ENCODE results near the gene MAP3K8. TPM values are rescaled to one million over a fixed set of nuclear protein-coding genes. Genes with fewer than 3 reads are reported as not detected.

Gene MAP3K8
- total RNA-seq, 5 donors from 2014 or later (not counting 1 experiment from before 2014, with no cell fraction given), result 3.5 to 27.4 (median 11.0) TPM

DNA sequence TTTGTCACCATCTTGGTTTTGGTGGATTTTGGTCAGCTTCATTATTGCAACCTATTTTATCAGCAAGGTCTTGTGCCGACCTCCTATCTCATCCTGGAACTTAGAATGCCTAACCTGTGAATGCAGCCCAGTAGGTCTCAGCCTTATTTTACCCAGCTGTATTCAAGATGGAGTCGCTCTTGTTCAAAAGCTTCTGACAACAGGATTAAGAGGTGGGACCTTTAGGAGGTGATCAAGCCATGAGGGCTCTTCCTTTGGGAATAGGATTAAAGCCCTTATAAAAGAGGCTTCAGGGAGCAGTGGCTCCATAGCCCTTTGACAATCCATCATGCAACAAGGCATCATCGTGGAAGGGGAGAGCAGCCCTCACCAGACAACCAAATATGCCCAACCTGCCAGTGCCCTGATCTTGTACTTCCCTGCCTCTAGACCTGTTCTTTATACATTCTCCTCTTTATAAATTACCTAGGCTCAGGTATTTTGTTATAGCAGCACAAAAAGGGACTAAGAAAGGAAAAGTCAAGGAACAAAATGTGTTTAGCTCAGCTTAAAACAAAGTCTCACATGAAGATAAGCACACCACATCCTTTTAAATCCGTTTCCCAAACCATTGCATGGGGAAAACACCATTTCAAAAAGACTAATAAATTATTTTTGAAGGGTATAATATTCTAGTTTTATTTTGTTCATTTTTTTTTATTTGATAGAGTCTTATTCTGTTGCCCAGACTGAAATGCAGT, 8.5 kb upstream of the MAP3K8 start:
- no peaks in the 10 kb centered on the region for H3K9me3 Mint-ChIP-seq
- no peak overlapping the region for H3K4me3 Mint-ChIP-seq
- CTCF ChIA-PET, result no interaction called here
- no peak overlapping the region for H3K4me3 ChIP-seq (ENCODE audit: control insufficient read depth in 1 of 2, extremely low read depth in 1 of 2, low read length in 1 of 2)
- peaks cover 7 to 9% of the 10 kb centered on the region in 2 experiments for H3K4me1 ChIP-seq (ENCODE audit: control insufficient read depth in 1 of 2, extremely low read depth in 1 of 2, insufficient read depth in 2 of 2, low read length in 2 of 2)
- H3K27me3 ChIP-seq (replicated peaks in 1 of 2; ENCODE audit: control insufficient read depth in 2 of 2, extremely low read depth in 1 of 2, insufficient read depth in 2 of 2, low read length in 1 of 2), result no peaks in the 10 kb centered on the region
- H3K36me3 Mint-ChIP-seq, result no peaks in the 10 kb centered on the region
- ATAC-seq (replicated peaks in 1 of 4), result no peak
- no peaks in the 10 kb centered on the region for H3K27me3 Mint-ChIP-seq
- H3K27ac Mint-ChIP-seq, result no peak overlapping the region
- H3K9me3 ChIP-seq, result no peaks in the 10 kb centered on the region
- H3K4me1 Mint-ChIP-seq, result peaks cover 6 to 24% (median 12%) of the 10 kb centered on the region in 3 donors
- WGBS (ENCODE audit: insufficient coverage), result 100% methylated on average over 1 of the region's 4 CpGs
- H3K36me3 ChIP-seq (ENCODE audit: control insufficient read depth in 2 of 2, extremely low read depth in 1 of 2, insufficient read depth in 1 of 2, low read length in 1 of 2), result no peaks in the 10 kb centered on the region
- DNase-seq, result no peak
- POLR2A ChIA-PET, result interaction anchor here in 1 of 2 donors (0.5 kb wide), 1 partner anchor 8 kb away, joined by 4 read pairs; no protein-coding TSS in a partner anchor
- no peak overlapping the region for H3K27ac ChIP-seq (ENCODE audit: low read length)

DNA sequence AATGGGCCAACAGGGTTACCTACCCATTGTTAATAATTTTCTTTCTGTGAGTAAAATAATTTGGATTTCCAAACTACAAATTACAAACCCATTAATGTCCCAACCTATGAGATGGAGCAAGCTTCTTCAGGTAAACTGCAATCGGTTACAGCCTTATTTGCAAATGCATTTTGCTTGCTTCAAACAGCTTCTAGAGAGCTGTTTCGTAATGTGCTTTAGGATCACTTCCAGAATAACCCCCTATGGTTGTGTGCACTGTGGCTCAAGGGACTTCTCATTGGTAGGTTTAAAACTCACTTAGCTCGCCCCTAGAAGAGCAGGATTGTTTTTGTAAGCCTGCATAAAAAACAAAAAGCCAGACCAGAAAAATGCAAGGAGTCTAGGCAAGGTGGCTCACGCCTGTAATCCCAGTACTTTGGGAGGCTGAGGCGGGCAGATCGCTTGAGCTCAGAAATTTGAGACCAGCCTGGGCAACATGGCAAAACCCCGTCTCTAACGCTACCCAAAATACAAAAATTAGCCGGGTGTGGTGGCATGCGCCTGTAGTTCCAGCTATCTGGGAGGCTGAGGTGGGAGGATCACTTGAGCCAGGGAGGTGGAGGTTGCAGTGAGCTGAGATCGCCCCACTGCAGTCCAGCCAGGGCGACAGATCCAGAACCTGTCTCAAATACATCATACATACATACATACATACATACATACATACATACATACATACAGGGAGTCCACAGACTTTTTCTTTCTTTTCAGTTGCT, 3.3 kb upstream of the MAP3K8 start:
- Mint-ChIP-seq H3K4me3 (peak overlapping the region in 1 of 3 donors; percentile 21), H3K27ac (no peak overlapping the region), H3K4me1 (peaks cover 22 to 44% (median 30%) of the 10 kb centered on the region in 3 donors), H3K9me3 (no peaks in the 10 kb centered on the region), H3K36me3 (no peaks in the 10 kb centered on the region), H3K27me3 (no peaks in the 10 kb centered on the region)
- DNase-seq (no peak), ATAC-seq (replicated peaks in 1 of 4) (no peak)
- Histone ChIP-seq H3K4me3 (ENCODE audit: control insufficient read depth in 1 of 2, extremely low read depth in 1 of 2, low read length in 1 of 2) (no peak overlapping the region), H3K27me3 (replicated peaks in 1 of 2; ENCODE audit: control insufficient read depth in 2 of 2, extremely low read depth in 1 of 2, insufficient read depth in 2 of 2, low read length in 1 of 2) (peaks cover 0 to 3% of the 10 kb centered on the region in 2 experiments), H3K9me3 (no peaks in the 10 kb centered on the region), H3K4me1 (ENCODE audit: control insufficient read depth in 1 of 2, extremely low read depth in 1 of 2, insufficient read depth in 2 of 2, low read length in 2 of 2) (peaks cover 15 to 35% of the 10 kb centered on the region in 2 experiments), H3K36me3 (ENCODE audit: control insufficient read depth in 2 of 2, extremely low read depth in 1 of 2, insufficient read depth in 1 of 2, low read length in 1 of 2) (no peaks in the 10 kb centered on the region), H3K27ac (ENCODE audit: low read length) (no peak overlapping the region)
- CTCF ChIA-PET, result interaction anchor here in 1 of 2 donors (0.6 to 0.7 kb wide), 2 partner anchors 12 to 81 kb away, joined by 5 read pairs; no protein-coding TSS in a partner anchor
- POLR2A ChIA-PET, result interaction anchor here (0.7 kb wide), 3 partner anchors 12 to 663 kb away, joined by 3 to 5 read pairs (median 3); no protein-coding TSS in a partner anchor
- 95% methylated on average over 8 of the region's 12 CpGs for WGBS (ENCODE audit: insufficient coverage)

- WGBS (ENCODE audit: insufficient coverage), result 80% methylated on average over 13 of the region's 17 CpGs
- ChIA-PET POLR2A (interaction anchor here in 1 of 2 donors (0.7 kb wide), 1 partner anchor 663 kb away, joined by 3 read pairs; no protein-coding TSS in a partner anchor), CTCF (interaction anchor here in 1 of 2 donors (0.6 to 0.7 kb wide), 2 partner anchors 12 to 82 kb away, joined by 3 to 5 read pairs; partner anchors contain the start of gene MTPAP)
- no peaks in the 10 kb centered on the region for H3K36me3 Mint-ChIP-seq
- DNase-seq (no peak), ATAC-seq (replicated peaks in 1 of 4) (no peak)
- H3K9me3 ChIP-seq, result no peaks in the 10 kb centered on the region
- no peaks in the 10 kb centered on the region for H3K9me3 Mint-ChIP-seq
- H3K27ac ChIP-seq (ENCODE audit: low read length), result no peak overlapping the region
- H3K4me3 Mint-ChIP-seq, result peak overlapping the region in 1 of 3 donors; percentile 21
- H3K4me3 ChIP-seq (ENCODE audit: control insufficient read depth in 1 of 2, extremely low read depth in 1 of 2, low read length in 1 of 2), result no peak overlapping the region
- H3K4me1 ChIP-seq (ENCODE audit: control insufficient read depth in 1 of 2, extremely low read depth in 1 of 2, insufficient read depth in 2 of 2, low read length in 2 of 2), result peaks cover 15 to 39% of the 10 kb centered on the region in 2 experiments
- no peak overlapping the region for H3K27ac Mint-ChIP-seq
- H3K27me3 ChIP-seq (replicated peaks in 1 of 2; ENCODE audit: control insufficient read depth in 2 of 2, extremely low read depth in 1 of 2, insufficient read depth in 2 of 2, low read length in 1 of 2), result peaks cover 0 to 3% of the 10 kb centered on the region in 2 experiments
- H3K27me3 Mint-ChIP-seq, result no peaks in the 10 kb centered on the region
- no peaks in the 10 kb centered on the region for H3K36me3 ChIP-seq (ENCODE audit: control insufficient read depth in 2 of 2, extremely low read depth in 1 of 2, insufficient read depth in 1 of 2, low read length in 1 of 2)
- H3K4me1 Mint-ChIP-seq, result peaks cover 29 to 51% (median 37%) of the 10 kb centered on the region in 3 donors
These were observed 2.5 kb upstream of the MAP3K8 start for GRCh38 chr10:30431435-30431911.

DNA sequence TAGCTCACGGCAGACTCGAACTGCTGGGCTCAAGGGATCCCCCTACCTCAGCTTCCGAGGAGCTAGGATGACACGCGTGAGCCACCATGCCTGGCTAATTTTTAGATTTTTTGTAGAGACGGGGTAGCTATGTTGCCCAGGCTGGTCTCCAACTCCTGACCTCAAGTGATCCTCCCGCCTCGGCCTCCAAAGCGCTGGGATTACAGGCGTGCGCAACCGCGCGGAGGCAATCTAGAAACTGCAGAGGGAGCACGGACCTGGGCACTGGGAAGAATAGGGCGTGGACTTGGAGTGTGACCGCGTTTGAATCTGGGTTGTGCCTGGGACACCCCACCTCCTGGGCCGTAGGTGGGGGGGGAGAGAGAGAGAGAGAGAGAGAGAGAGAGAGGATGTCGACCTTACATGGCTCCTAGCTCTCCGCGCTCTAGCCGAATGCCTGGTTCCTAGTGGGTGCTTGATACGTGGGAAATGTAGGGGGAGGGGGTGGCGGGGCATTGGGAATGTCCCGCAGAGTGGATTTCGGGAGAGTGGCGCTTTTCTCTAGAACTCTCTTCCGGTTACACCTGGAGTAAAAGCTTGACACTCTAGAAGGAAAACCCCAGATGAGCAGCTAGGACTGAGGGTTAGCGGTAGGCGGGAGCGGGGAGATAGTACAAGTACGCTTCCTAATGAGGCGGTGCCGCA, 1.2 kb upstream of the MAP3K8 start:
- H3K4me1 Mint-ChIP-seq, result peaks cover 37 to 54% (median 45%) of the 10 kb centered on the region in 3 donors
- peak in 1 of 4 experiments; percentile 0 for ATAC-seq (replicated peaks in 1 of 4)
- H3K4me1 ChIP-seq (ENCODE audit: control insufficient read depth in 1 of 2, extremely low read depth in 1 of 2, insufficient read depth in 2 of 2, low read length in 2 of 2), result peaks cover 18 to 40% of the 10 kb centered on the region in 2 experiments
- no peaks in the 10 kb centered on the region for H3K36me3 Mint-ChIP-seq
- H3K36me3 ChIP-seq (ENCODE audit: control insufficient read depth in 2 of 2, extremely low read depth in 1 of 2, insufficient read depth in 1 of 2, low read length in 1 of 2), result no peaks in the 10 kb centered on the region
- H3K9me3 ChIP-seq, result no peaks in the 10 kb centered on the region
- peaks cover 0 to 3% of the 10 kb centered on the region in 2 experiments for H3K27me3 ChIP-seq (replicated peaks in 1 of 2; ENCODE audit: control insufficient read depth in 2 of 2, extremely low read depth in 1 of 2, insufficient read depth in 2 of 2, low read length in 1 of 2)
- peak in 2 of 35 experiments; percentile 27 to 70 for DNase-seq
- H3K9me3 Mint-ChIP-seq, result no peaks in the 10 kb centered on the region
- peak overlapping the region; percentile 91 for H3K27ac ChIP-seq (ENCODE audit: low read length)
- POLR2A ChIA-PET, result interaction anchor here (0.6 to 0.9 kb wide), 3 partner anchors 23 to 97 kb away, joined by 3 to 6 read pairs (median 5); no protein-coding TSS in a partner anchor
- CTCF ChIA-PET, result interaction anchor here in 1 of 2 donors (1.0 kb wide), 1 partner anchor 97 kb away, joined by 3 read pairs; no protein-coding TSS in a partner anchor
- peak overlapping the region; percentile 76 to 95 for H3K4me3 ChIP-seq (ENCODE audit: control insufficient read depth in 1 of 2, extremely low read depth in 1 of 2, low read length in 1 of 2)
- peak overlapping the region; percentile 83 to 84 (median 83) for H3K4me3 Mint-ChIP-seq
- no peaks in the 10 kb centered on the region for H3K27me3 Mint-ChIP-seq
- WGBS (ENCODE audit: insufficient coverage), result 54% methylated on average over 30 of the region's 35 CpGs
- H3K27ac Mint-ChIP-seq, result peak overlapping the region; percentile 52 to 63

GRCh38 chr10:30433306-30433729, 666 bp upstream of the MAP3K8 start:
- peak overlapping the region; percentile 76 to 95 for H3K4me3 ChIP-seq (ENCODE audit: control insufficient read depth in 1 of 2, extremely low read depth in 1 of 2, low read length in 1 of 2)

More at GRCh38 chr10:30433306-30433729, 666 bp upstream of the MAP3K8 start:
- Mint-ChIP-seq H3K4me3 (peak overlapping the region; percentile 83 to 84 (median 83)), H3K27me3 (no peaks in the 10 kb centered on the region), H3K36me3 (no peaks in the 10 kb centered on the region), H3K27ac (peak overlapping the region; percentile 52 to 63), H3K4me1 (peaks cover 41 to 54% (median 45%) of the 10 kb centered on the region in 3 donors), H3K9me3 (no peaks in the 10 kb centered on the region)
- H3K27me3 ChIP-seq (replicated peaks in 1 of 2; ENCODE audit: control insufficient read depth in 2 of 2, extremely low read depth in 1 of 2, insufficient read depth in 2 of 2, low read length in 1 of 2), result peaks cover 0 to 3% of the 10 kb centered on the region in 2 experiments
- ChIA-PET POLR2A (interaction anchor here (0.6 to 0.9 kb wide), 4 partner anchors 8 to 119 kb away, joined by 3 to 6 read pairs (median 4); no protein-coding TSS in a partner anchor), CTCF (interaction anchor here in 1 of 2 donors (1.0 kb wide), 1 partner anchor 96 kb away, joined by 3 read pairs; no protein-coding TSS in a partner anchor)
- ATAC-seq (replicated peaks in 1 of 4) (peak; percentile 8 to 17 (median 10)), DNase-seq (peak in 18 of 35 experiments; percentile 8 to 49 (median 21))
- H3K9me3 ChIP-seq, result no peaks in the 10 kb centered on the region
- H3K27ac ChIP-seq (ENCODE audit: low read length), result peak overlapping the region; percentile 91
- WGBS (ENCODE audit: insufficient coverage), result 1% methylated on average over 32 of the region's 32 CpGs
- H3K4me1 ChIP-seq (ENCODE audit: control insufficient read depth in 1 of 2, extremely low read depth in 1 of 2, insufficient read depth in 2 of 2, low read length in 2 of 2), result peaks cover 17 to 37% of the 10 kb centered on the region in 2 experiments
- H3K36me3 ChIP-seq (ENCODE audit: control insufficient read depth in 2 of 2, extremely low read depth in 1 of 2, insufficient read depth in 1 of 2, low read length in 1 of 2), result no peaks in the 10 kb centered on the region
